GM23338 (cell line): Measurements from ENCODE around the gene KPNA5. TPM values are rescaled to one million over a fixed set of nuclear protein-coding genes. Genes with fewer than 3 reads are reported as not detected.

ENCODE experiments used
- ATAC-seq: fragments of 200-7000 bp; cut with Tn5 transposase; 3 replicates; pipeline ENCODE4 v1.9.1; 2020
- DNase-seq: peaks from one replicate; pipeline ENCODE4 v3.0.0-alpha.2; 2015; ENCODE audit warnings: low spot score
- H2AFZ ChIP-seq: fragments of 200-600 bp; sonication (generic); 2 replicates; pipeline ENCODE4 v1.8.0; 2016; ENCODE audit warnings: antibody characterized with exemption, mild to moderate bottlenecking, moderate library complexity
- H3F3A ChIP-seq: fragments of 200-600 bp; sonication (generic); replicated peaks from 2 replicates; pipeline ENCODE4 v1.8.0; 2017; ENCODE audit warnings: antibody characterized with exemption, mixed run types, low read depth
- H3K27ac ChIP-seq: fragments of 200-600 bp; sonication (generic); 2 replicates; pipeline ENCODE4 v1.6.1; 2016; ENCODE audit warnings: low read depth
- H3K27me3 ChIP-seq: fragments of 200-600 bp; sonication (generic); 2 replicates; pipeline ENCODE4 v1.8.0; 2016; ENCODE audit warnings: mild to moderate bottlenecking, mixed run types, moderate library complexity; ENCODE audit not compliant: insufficient read depth
- H3K36me3 ChIP-seq: fragments of 200-600 bp; sonication (generic); 2 replicates; pipeline ENCODE4 v1.8.0; 2016; ENCODE audit warnings: mild to moderate bottlenecking; ENCODE audit not compliant: insufficient read depth
- H3K4me1 ChIP-seq: fragments of 200-600 bp; sonication (generic); 2 replicates; pipeline ENCODE4 v1.8.0; 2016; ENCODE audit warnings: mild to moderate bottlenecking, moderate library complexity; ENCODE audit not compliant: insufficient read depth
- H3K4me2 ChIP-seq: fragments of 200-600 bp; sonication (generic); 2 replicates; pipeline ENCODE4 v1.7.1; 2017; ENCODE audit warnings: mixed run types
- H3K4me3 ChIP-seq: fragments of 200-600 bp; sonication (generic); 2 replicates; pipeline ENCODE4 v1.6.1; 2016; ENCODE audit warnings: mixed run types
- H3K79me2 ChIP-seq: fragments of 200-600 bp; sonication (generic); replicated peaks from 2 replicates; pipeline ENCODE4 v1.8.0; 2017; ENCODE audit warnings: mild to moderate bottlenecking; ENCODE audit not compliant: insufficient read depth
- H3K9me2 ChIP-seq: fragments of 200-600 bp; sonication (generic); 2 replicates; pipeline ENCODE4 v1.8.0; 2017; ENCODE audit not compliant: insufficient read depth
- H4K20me1 ChIP-seq: fragments of 200-600 bp; sonication (generic); replicated peaks from 2 replicates; pipeline ENCODE4 v1.8.0; 2017; ENCODE audit warnings: mild to moderate bottlenecking; ENCODE audit not compliant: insufficient read depth
- H3K27ac Mint-ChIP-seq: 2 replicates; pipeline ENCODE4 v1.8.0; 2020; ENCODE audit warnings: inconsistent platforms, mild to moderate bottlenecking, moderate library complexity, mixed read lengths
- H3K27me3 Mint-ChIP-seq: 3 replicates; pipeline ENCODE4 v1.8.0; 2022; ENCODE audit warnings: low read depth, mild to moderate bottlenecking, moderate library complexity, mixed read lengths, inconsistent platforms; ENCODE audit not compliant: insufficient read depth, poor library complexity
- H3K36me3 Mint-ChIP-seq: 3 replicates; pipeline ENCODE4 v1.8.0; 2021; ENCODE audit warnings: low read depth, mild to moderate bottlenecking, inconsistent platforms, moderate library complexity, mixed read lengths
- H3K4me1 Mint-ChIP-seq: 3 replicates; pipeline ENCODE4 v1.8.0; 2020; ENCODE audit warnings: mild to moderate bottlenecking, inconsistent platforms, mixed read lengths
- H3K4me3 Mint-ChIP-seq: 3 replicates; pipeline ENCODE4 v1.8.0; 2021; ENCODE audit warnings: moderate library complexity, mild to moderate bottlenecking, inconsistent platforms, mixed read lengths
- H3K9me3 Mint-ChIP-seq: 3 replicates; pipeline ENCODE4 v1.8.0; 2020; ENCODE audit warnings: moderate library complexity, mild to moderate bottlenecking, inconsistent platforms, mixed read lengths
- CTCF ChIP-seq, 2 experiments: fragments of 200-600 bp in 1 of 2; sonication (generic) in 1 of 2; conservative IDR thresholded peaks; 2 replicates each; pipeline versions ENCODE4 v1.5.1 to v1.6.1; 2016 to 2017; ENCODE audit warnings: antibody characterized with exemption in 2 of 2, low read depth in 2 of 2, mild to moderate bottlenecking in 2 of 2, moderate library complexity in 1 of 2
- EZH2 ChIP-seq: fragments of 200-600 bp; sonication (generic); IDR thresholded peaks from one replicate; pipeline ENCODE4 v1.8.0; 2017; ENCODE audit warnings: antibody characterized with exemption, mild to moderate bottlenecking, low read depth; ENCODE audit not compliant: unreplicated experiment
- POLR2AphosphoS5 ChIP-seq: IDR thresholded peaks from 2 replicates; pipeline ENCODE4 v1.6.1; 2016; ENCODE audit warnings: antibody characterized with exemption, low read depth
- REST ChIP-seq: IDR thresholded peaks from one replicate; pipeline ENCODE4 v1.6.1; 2018; ENCODE audit warnings: antibody characterized with exemption; ENCODE audit not compliant: unreplicated experiment
- ZNF114 ChIP-seq: fragments of 250-450 bp; sonication (Bioruptor Pico); IDR thresholded peaks from 2 replicates; pipeline ENCODE4 v1.5.0; 2020; ENCODE audit warnings: mild to moderate bottlenecking, moderate library complexity
- ZNF331 ChIP-seq: fragments of 250-450 bp; sonication (Bioruptor Pico); IDR thresholded peaks from 2 replicates; pipeline ENCODE4 v1.5.0; 2020; ENCODE audit warnings: low read depth, mild to moderate bottlenecking, moderate library complexity
- polyA plus RNA-seq: library from polyadenylated mRNA; unstranded; fragments of >200 nt; fragmentation: Nextera tagmentation; extraction: Ambion mirVana; gene quantifications from 2 replicates; pipeline ENCODE4 v1.2.1, GENCODE V29; 2016
- total RNA-seq: library from RNA; depleted of rRNA; stranded (reverse); fragments of >200 nt; shearing (Covaris generic); gene quantifications from 2 replicates; pipeline ENCODE4 v1.2.3, GENCODE V29; 2014

The KPNA5 gene
- total and polyA plus RNA-seq, 2 experiments from 2014 or later = 6.9 to 16.3 TPM

DNA sequence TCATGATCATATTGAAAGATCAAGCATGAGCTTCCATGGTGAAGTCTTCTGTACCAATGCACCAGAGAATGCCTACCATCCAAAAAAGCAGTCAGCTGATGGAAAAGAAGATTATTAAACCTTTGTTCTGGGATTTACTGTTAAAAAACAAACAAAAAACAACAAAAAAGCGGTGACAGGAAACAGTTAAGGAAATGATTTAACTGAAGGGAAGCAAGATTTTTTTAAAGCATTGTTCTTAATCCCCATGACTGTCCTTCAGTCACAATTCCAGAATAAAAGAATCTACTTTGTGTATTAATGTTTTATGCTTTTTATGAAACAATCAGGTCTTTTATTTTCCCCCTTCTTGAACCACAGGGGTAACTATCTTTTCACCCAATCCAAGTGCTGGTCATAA, 60.6 kb downstream of the KPNA5 start (continued):
- TF ChIP-seq CTCF (conservative IDR thresholded peaks at IDR 0.05; ENCODE audit: low read depth in 2 of 2) = no peak

DNA sequence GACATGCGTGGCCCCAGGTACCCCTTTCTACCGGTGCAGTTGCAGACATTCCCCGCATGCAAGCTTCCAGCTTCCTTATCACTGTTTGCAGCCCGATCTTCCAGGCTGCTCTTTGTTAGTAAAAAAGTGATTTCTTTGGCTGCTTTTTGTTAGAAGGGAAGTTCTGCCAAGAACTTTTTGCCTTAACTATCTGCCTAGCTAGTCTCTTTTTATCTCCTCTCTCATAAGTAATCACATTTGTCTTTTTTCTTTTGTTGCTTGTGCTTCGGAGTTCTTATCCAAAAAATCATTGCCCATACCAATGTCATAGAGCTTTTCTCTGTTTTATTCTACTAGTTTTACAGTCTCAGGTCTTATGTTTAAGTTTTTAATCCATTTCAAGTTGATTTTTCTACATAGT, 64.2 kb downstream of the KPNA5 start:
- Histone ChIP-seq H4K20me1 (no peaks in the 10 kb centered on the region), H3K4me1 (no peaks in the 10 kb centered on the region; the same call in 1 of the 2 replicates), H2AFZ (no peak overlapping the region), H3K27ac (no peak overlapping the region), H3K9me2 (no peaks in the 10 kb centered on the region), H3K79me2 (no peaks in the 10 kb centered on the region), H3F3A (no peaks in the 10 kb centered on the region), H3K27me3 (no peaks in the 10 kb centered on the region), H3K4me2 (no peak overlapping the region), H3K4me3 (no peak overlapping the region), H3K36me3 (no peaks in the 10 kb centered on the region)
- no peaks in the 10 kb centered on the region for H3K27me3 Mint-ChIP-seq
- TF ChIP-seq CTCF (conservative IDR thresholded peaks at IDR 0.05; ENCODE audit: low read depth in 2 of 2) (no peak), POLR2AphosphoS5 (no peak), ZNF331 (CRISPR knock-in tag) (no peak), ZNF114 (CRISPR knock-in tag) (no peak), REST (no peak), EZH2 (no peak)
- H3K27ac Mint-ChIP-seq = no peak overlapping the region
- H3K36me3 Mint-ChIP-seq = 0 out of 3 replicates have a peak, but pooled peaks cover under 1% of the 10 kb centered on the region
- no peak for ATAC-seq
- H3K4me3 Mint-ChIP-seq = no peak overlapping the region
- H3K9me3 Mint-ChIP-seq = peaks cover 11% of the 10 kb centered on the region; the same call in 2 of the 3 replicates
- no peaks in the 10 kb centered on the region for H3K4me1 Mint-ChIP-seq
- no peak for DNase-seq
